ENCODE data around the gene SLC51B. TPM values are rescaled to one million over a fixed set of nuclear protein-coding genes. Genes with fewer than 3 reads are reported as not detected.
"Not testable (repeated sequence)": the region's sequence is repeated elsewhere in the genome, so short reads cannot be mapped to it uniquely, and the experiment has no call there.

The SLC51B gene
- total and polyA plus RNA-seq, 5 experiments from 2014 or later, result not detected

DNA sequence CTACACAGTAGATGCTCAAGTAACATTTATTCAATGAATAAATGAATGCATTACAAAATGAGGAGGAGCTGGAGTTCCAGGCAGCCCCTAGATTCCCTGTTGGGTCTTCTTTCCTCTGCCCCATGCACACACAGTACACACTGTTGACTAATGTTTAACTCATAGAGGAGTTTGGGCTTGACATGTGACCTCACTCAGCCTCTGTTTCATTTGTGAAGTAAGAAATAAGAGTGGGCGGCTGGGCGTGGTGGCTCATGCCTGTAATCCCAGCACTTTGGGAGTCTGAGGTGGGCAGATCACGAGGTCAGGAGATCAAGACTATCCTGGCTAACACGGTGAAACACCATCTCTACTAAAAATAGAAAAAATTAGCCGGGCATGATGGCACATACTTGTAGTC lies 969 bp upstream of the SLC51B start:
- H3K27me3 Mint-ChIP-seq, H3K4me3 Mint-ChIP-seq, ATAC-seq, H3K4me1 Mint-ChIP-seq, H3K36me3 Mint-ChIP-seq, H3K9me3 Mint-ChIP-seq, DNase-seq, H3K27ac Mint-ChIP-seq: not testable (repeated sequence)
- POLR2A ChIA-PET, result interaction anchor here (0.6 kb wide), 1 partner anchor 1523 kb away, joined by 3 read pairs; no protein-coding TSS in a partner anchor

DNA sequence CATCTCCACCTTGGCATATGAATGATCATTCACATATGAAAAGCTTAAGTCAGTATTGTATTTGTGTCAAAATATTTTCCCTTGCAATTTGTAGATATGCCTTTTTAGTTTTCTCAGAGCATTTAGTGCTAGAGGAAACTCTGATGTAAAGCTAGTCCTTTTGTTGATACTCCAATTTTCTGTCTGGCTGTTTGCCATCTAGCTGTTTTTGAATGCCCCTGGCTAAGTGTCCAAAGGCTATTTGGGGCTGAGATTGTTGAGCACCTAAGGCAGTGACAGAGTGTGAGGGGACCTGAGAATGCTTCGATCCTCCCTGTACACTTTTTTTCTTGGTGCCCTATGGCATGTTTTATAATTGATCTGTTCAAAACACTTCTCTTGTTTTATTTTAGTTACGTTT lies 3.1 kb downstream of the SLC51B start:
- Mint-ChIP-seq H3K4me3 (no peak overlapping the region), H3K36me3 (no peaks in the 10 kb centered on the region), H3K4me1 (peaks cover 10 to 14% (median 13%) of the 10 kb centered on the region in 4 donors), H3K9me3 (no peaks in the 10 kb centered on the region), H3K27me3 (peaks cover 0 to 5% (median 0%) of the 10 kb centered on the region in 5 donors), H3K27ac (no peak overlapping the region)
- DNase-seq, result no peak
- no peak for ATAC-seq
- POLR2A ChIA-PET, result no interaction called here

GRCh38 chr15:65049418-65049840 lies 4.2 kb downstream of the SLC51B start:
- peak; percentile 71 to 93 (median 84) for DNase-seq

DNA sequence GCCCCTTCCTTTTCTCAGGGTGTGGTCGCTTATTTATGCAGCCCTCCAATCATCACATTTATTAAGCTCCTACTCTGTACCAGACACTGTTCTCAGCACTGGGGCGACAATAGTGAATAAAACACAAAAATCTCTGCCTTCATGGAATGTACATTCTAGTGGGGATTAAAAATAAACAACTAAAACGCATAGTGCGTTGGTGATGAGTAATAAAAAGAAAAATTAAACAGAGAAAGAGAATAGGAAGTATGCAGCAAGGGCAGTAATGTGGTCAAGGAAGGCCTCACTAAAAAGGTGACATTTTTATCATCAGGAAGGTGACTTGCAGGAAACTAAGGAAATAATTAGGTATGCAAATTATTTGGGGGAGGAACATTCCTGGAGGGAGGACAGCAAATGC lies 5.1 kb downstream of the SLC51B start:
- no peaks in the 10 kb centered on the region for H3K9me3 Mint-ChIP-seq
- POLR2A ChIA-PET, result interaction anchor here (0.7 kb wide), 1 partner anchor 9 kb away, joined by 11 read pairs; no protein-coding TSS in a partner anchor
- H3K36me3 Mint-ChIP-seq, result no peaks in the 10 kb centered on the region
- no peak for ATAC-seq
- peak overlapping the region in 9 of 10 donors; percentile 31 to 83 (median 65) for H3K4me3 Mint-ChIP-seq
- peaks cover 10 to 14% (median 13%) of the 10 kb centered on the region in 4 donors for H3K4me1 Mint-ChIP-seq
- no peaks in the 10 kb centered on the region for H3K27me3 Mint-ChIP-seq
- DNase-seq, result no peak
- H3K27ac Mint-ChIP-seq, result peak overlapping the region in 3 of 10 donors; percentile 57 to 95 (median 77)

More at GRCh38 chr15:65049418-65049840, 4.2 kb downstream of the SLC51B start:
- H3K36me3 Mint-ChIP-seq, result no peaks in the 10 kb centered on the region
- peak; percentile 99 to 100 for ATAC-seq
- H3K9me3 Mint-ChIP-seq, result no peaks in the 10 kb centered on the region
- H3K27ac Mint-ChIP-seq, result peak overlapping the region in 7 of 10 donors; percentile 73 to 95 (median 82)
- peak overlapping the region; percentile 57 to 83 (median 69) for H3K4me3 Mint-ChIP-seq
- POLR2A ChIA-PET, result no interaction called here
- peaks cover 0 to 5% (median 0%) of the 10 kb centered on the region in 5 donors for H3K27me3 Mint-ChIP-seq
- peaks cover 10 to 14% (median 13%) of the 10 kb centered on the region in 4 donors for H3K4me1 Mint-ChIP-seq

DNA sequence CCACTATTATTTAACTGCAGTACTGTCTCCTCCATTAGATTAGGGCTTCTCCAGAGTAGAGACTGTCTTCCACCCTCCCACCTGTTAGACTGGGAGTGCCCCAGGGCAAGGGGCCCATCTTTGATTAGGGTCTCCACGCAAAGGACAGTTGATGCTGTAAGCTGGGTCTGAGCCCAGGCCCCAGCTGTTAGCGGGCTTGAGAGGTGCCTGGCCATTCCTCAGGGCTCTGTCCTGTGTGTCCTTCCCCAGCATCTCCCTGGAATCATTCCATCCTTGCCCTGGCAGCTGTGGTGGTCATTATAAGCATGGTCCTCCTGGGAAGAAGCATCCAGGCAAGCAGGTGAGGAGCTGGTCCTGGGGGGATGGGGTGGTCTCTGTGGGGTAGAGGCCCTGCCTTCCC lies 6.1 kb downstream of the SLC51B start:
- H3K4me3 Mint-ChIP-seq, result peak overlapping the region in 1 of 10 donors; percentile 22
- no peak for DNase-seq
- no peaks in the 10 kb centered on the region for H3K36me3 Mint-ChIP-seq
- peaks cover 10 to 18% (median 14%) of the 10 kb centered on the region in 4 donors for H3K4me1 Mint-ChIP-seq
- no peak for ATAC-seq
- POLR2A ChIA-PET, result no interaction called here
- H3K27me3 Mint-ChIP-seq, result peaks cover 0 to 4% (median 0%) of the 10 kb centered on the region in 5 donors
- peak overlapping the region in 3 of 10 donors; percentile 46 to 70 (median 53) for H3K27ac Mint-ChIP-seq
- H3K9me3 Mint-ChIP-seq, result no peaks in the 10 kb centered on the region

DNA sequence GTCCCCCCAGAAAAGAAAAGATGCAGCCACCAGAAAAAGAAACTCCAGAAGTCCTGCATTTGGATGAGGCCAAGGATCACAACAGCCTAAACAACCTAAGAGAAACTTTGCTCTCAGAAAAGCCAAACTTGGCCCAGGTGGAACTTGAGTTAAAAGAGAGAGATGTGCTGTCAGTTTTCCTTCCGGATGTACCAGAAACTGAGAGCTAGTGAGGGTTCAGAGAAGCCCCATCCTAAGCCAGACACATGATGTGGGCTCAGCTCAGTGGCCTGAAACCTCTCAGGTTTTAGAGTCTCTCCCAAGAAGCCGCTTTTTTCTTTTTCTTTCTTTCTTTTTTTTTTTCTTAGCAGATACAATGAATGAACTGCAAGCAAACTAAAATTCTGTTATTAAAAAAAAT lies 7.8 kb downstream of the SLC51B start:
- POLR2A ChIA-PET, result no interaction called here
- DNase-seq (no peak), ATAC-seq (no peak)
- H3K4me1 Mint-ChIP-seq, result peaks cover 10 to 18% (median 14%) of the 10 kb centered on the region in 4 donors
- no peak overlapping the region for H3K27ac Mint-ChIP-seq
- no peak overlapping the region for H3K4me3 Mint-ChIP-seq
- H3K27me3 Mint-ChIP-seq, result peaks cover 0 to 6% (median 0%) of the 10 kb centered on the region in 5 donors
- no peaks in the 10 kb centered on the region for H3K9me3 Mint-ChIP-seq
- H3K36me3 Mint-ChIP-seq, result no peaks in the 10 kb centered on the region

DNA sequence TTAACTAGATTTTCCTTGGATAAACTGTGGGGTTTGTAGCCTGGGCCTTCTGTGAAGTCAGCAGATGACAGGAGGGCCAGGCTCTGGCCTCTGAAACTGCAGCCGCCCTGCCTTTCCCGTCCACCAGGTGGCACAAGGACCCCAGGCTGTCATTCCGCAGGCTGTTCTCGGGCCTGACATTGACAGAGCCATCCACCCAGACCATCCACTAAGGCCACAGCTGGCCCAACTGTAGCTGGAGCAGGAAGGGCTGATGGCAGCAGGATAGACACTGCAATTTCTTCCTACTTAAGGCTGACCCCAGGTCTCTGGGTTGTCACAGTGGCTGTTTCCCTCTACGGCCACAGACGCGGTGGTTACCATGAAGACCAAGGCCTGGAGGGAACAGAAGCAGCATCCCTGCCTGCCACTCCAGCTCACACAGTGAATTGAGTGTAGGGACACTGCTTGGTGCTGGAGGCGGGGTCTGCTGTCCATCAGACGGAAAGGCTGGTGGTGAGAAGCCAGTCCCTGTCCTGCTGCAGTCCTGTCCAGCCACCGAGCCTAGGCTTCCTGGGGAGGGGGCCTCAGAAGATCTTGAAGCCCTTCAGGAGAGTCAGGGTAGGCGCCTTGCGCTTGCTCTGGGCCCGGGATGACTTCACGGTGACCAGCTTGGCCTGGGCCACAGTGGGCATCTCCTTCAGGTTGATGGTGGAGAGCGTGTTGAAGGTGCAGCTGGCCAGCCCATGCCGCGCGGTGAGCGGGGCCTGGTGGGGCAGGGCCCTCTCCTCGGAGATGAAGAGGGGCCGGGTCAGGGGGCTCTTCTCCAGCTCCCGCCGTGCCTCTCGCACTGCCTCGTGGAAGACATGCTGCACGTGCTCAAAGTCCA lies 9.4 kb downstream of the SLC51B start:
- peak overlapping the region in 2 of 10 donors; percentile 21 to 47 for H3K27ac Mint-ChIP-seq
- H3K4me1 Mint-ChIP-seq, result peaks cover 7 to 12% (median 8%) of the 10 kb centered on the region in 4 donors
- POLR2A ChIA-PET, result no interaction called here
- no peaks in the 10 kb centered on the region for H3K9me3 Mint-ChIP-seq
- ATAC-seq (peak; percentile 38 to 46), DNase-seq (peak; percentile 21 to 77 (median 49))
- H3K36me3 Mint-ChIP-seq, result no peaks in the 10 kb centered on the region
- peaks cover 0 to 6% (median 0%) of the 10 kb centered on the region in 5 donors for H3K27me3 Mint-ChIP-seq
- no peak overlapping the region for H3K4me3 Mint-ChIP-seq

- Mint-ChIP-seq H3K27me3 (peaks cover 0 to 6% (median 0%) of the 10 kb centered on the region in 5 donors), H3K27ac (peak overlapping the region in 2 of 10 donors; percentile 46 to 48), H3K4me3 (no peak overlapping the region), H3K36me3 (no peaks in the 10 kb centered on the region), H3K9me3 (no peaks in the 10 kb centered on the region), H3K4me1 (peaks cover under 1 to 5% (median 3%) of the 10 kb centered on the region in 4 donors)
- DNase-seq (no peak), ATAC-seq (no peak)
- POLR2A ChIA-PET, result no interaction called here
These were observed 10.1 kb downstream of the SLC51B start for GRCh38 chr15:65055201-65055870.

DNA sequence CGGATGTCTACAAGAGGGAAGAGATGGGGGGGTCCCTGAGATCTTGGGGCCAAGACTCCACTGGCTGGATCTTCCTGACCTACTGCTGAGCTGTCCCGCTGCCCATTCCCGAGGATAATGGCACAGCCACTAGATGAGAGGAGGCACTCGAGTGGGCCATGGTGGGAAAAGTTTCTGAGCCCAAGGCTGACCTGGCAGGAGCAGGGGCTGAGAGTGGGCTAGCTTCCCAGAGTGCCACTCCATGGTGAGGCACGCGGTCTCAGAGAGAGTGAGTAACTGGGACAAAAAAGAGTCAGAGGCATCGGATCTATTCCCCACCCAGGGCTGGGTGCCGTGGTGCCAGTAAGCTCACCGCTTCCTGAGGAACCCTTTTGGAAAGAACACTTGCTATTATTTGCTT lies 10.9 kb downstream of the SLC51B start:
- Mint-ChIP-seq H3K9me3 (no peaks in the 10 kb centered on the region), H3K4me3 (no peak overlapping the region), H3K4me1 (peaks cover 0 to 5% (median 2%) of the 10 kb centered on the region in 4 donors), H3K27me3 (peaks cover 0 to 6% (median 2%) of the 10 kb centered on the region in 5 donors), H3K27ac (peak overlapping the region in 1 of 10 donors; percentile 3), H3K36me3 (no peaks in the 10 kb centered on the region)
- DNase-seq (no peak), ATAC-seq (no peak)
- POLR2A ChIA-PET, result no interaction called here

DNA sequence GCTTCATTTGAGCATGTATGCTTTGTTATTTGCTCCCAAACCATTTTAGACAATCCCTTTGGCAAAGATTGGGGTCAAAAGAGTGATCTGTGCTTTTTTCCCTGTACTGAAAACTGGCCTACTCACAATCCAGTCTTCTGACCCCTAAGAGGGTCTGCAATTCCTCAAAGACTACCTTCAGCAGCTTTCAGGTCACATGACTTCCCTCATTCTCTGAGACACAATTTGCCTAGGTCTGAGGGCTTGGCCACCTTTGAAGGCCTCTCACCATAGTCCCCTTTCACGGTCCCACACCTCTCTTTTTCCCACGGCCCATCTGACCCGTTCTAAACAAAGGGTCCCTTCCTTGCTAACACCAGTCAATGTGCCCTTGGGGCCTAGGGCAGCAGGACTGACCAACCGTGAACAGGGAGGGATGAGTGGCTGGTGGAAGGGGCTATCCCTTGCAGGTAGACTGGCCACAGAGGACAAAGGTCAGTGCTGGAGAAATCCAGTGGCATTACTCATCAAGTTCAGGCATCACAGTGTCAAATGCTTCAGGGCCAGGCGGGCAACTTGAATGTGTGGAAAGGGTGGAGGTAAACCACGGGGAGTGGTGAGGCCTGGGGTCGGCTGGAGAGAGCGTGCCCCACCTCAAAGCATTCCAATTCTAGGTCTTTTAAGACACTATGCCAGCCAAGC lies 11.8 kb downstream of the SLC51B start:
- no peak for DNase-seq
- H3K9me3 Mint-ChIP-seq, result no peaks in the 10 kb centered on the region
- POLR2A ChIA-PET, result no interaction called here
- H3K36me3 Mint-ChIP-seq, result no peaks in the 10 kb centered on the region
- no peak overlapping the region for H3K27ac Mint-ChIP-seq
- peaks cover 0 to 5% (median under 1%) of the 10 kb centered on the region in 4 donors for H3K4me1 Mint-ChIP-seq
- no peak for ATAC-seq
- no peak overlapping the region for H3K4me3 Mint-ChIP-seq
- peaks cover 0 to 6% (median 2%) of the 10 kb centered on the region in 5 donors for H3K27me3 Mint-ChIP-seq

DNA sequence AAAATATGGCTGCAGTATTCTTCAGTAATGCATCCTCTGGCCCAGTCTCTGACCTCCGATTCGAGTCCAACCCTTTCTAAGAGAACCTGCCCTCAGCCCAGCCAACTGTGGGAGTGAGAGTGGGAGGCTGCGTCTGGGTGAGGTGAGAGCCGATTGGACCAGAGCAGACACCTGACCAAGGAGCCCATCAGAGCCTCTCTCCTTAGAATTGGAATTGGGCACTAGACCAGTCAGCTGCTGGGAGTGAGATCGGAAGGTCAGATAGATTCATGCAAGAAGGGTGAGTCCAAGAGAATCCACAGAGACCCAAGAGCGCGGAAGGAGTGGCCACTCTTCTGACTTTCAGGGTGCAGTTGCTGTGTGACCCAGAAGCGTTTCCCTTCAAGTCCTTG lies 12.4 kb downstream of the SLC51B start:
- H3K27ac Mint-ChIP-seq, result no peak overlapping the region

More for the DNA sequence above, 12.4 kb downstream of the SLC51B start:
- DNase-seq (no peak), ATAC-seq (no peak)
- H3K4me1 Mint-ChIP-seq, result peaks cover 0 to 5% (median 0%) of the 10 kb centered on the region in 4 donors
- H3K36me3 Mint-ChIP-seq, result no peaks in the 10 kb centered on the region
- H3K27me3 Mint-ChIP-seq, result peaks cover 0 to 10% (median 2%) of the 10 kb centered on the region in 5 donors
- POLR2A ChIA-PET, result no interaction called here
- no peak overlapping the region for H3K4me3 Mint-ChIP-seq
- no peaks in the 10 kb centered on the region for H3K9me3 Mint-ChIP-seq

Data from naive thymus-derived CD8-positive, alpha-beta T cell (primary cell).